IPS DF 4.7 (cell line): ENCODE results near the gene LSMEM2.

Source experiments
- DNase-seq: peaks from one replicate; pipeline ENCODE4 v3.0.0-alpha.2; 2013; ENCODE audit warnings: low spot score; ENCODE audit errors: extremely low read depth

The LSMEM2 gene

GRCh38 chr3:50322115-50322385, 43.2 kb downstream of the LSMEM2 start:
- no peak for DNase-seq

- DNase-seq, result no peak
These were observed 43.7 kb downstream of the LSMEM2 start, which contains the start of gene HYAL2 for GRCh38 chr3:50322386-50323091. Gene HYAL2, minus strand, starts transcription at chr3:50322745. Its CDS starts 2,256 bp downstream, at chr3:50320489.

- no peak for DNase-seq
These were observed 44.3 kb downstream of the LSMEM2 start for GRCh38 chr3:50323092-50323600.

GRCh38 chr3:50323614-50324199, 44.8 kb downstream of the LSMEM2 start:
- DNase-seq, result no peak

GRCh38 chr3:50324351-50325112, 45.6 kb downstream of the LSMEM2 start:
- no peak for DNase-seq

- no peak for DNase-seq
These were observed 46.2 kb downstream of the LSMEM2 start for GRCh38 chr3:50325113-50325480.

GRCh38 chr3:50325497-50326181, 46.8 kb downstream of the LSMEM2 start:
- DNase-seq, result no peak

GRCh38 chr3:50326182-50326541, 47.3 kb downstream of the LSMEM2 start:
- DNase-seq, result no peak

- DNase-seq, result no peak
These were observed 48.2 kb downstream of the LSMEM2 start for GRCh38 chr3:50327129-50327528.

GRCh38 chr3:50327943-50328691, 49.2 kb downstream of the LSMEM2 start, which contains the start of gene TUSC2:
Gene TUSC2, minus strand, starts transcription at chr3:50328223. Its CDS starts 124 bp downstream, at chr3:50328099.
- no peak for DNase-seq

- DNase-seq, result no peak
These were observed 51.4 kb downstream of the LSMEM2 start for GRCh38 chr3:50330330-50330729.

GRCh38 chr3:50331364-50331907, 52.5 kb downstream of the LSMEM2 start:
- DNase-seq, result no peak

- DNase-seq, result no peak
These were observed 54.9 kb downstream of the LSMEM2 start for GRCh38 chr3:50333744-50334328.

- no peak for DNase-seq
These were observed 55.6 kb downstream of the LSMEM2 start for GRCh38 chr3:50334339-50335075.

GRCh38 chr3:50336452-50337174, 57.7 kb downstream of the LSMEM2 start:
- DNase-seq, result no peak

- no peak for DNase-seq
These were observed 58.4 kb downstream of the LSMEM2 start for GRCh38 chr3:50337175-50337861.
